ENCODE results near the gene RASSF7. TPM values are rescaled to one million over a fixed set of nuclear protein-coding genes. Genes with fewer than 3 reads are reported as not detected.

The RASSF7 gene
- total and polyA plus RNA-seq, 2 donors: 3.3 to 13.8 TPM

DNA sequence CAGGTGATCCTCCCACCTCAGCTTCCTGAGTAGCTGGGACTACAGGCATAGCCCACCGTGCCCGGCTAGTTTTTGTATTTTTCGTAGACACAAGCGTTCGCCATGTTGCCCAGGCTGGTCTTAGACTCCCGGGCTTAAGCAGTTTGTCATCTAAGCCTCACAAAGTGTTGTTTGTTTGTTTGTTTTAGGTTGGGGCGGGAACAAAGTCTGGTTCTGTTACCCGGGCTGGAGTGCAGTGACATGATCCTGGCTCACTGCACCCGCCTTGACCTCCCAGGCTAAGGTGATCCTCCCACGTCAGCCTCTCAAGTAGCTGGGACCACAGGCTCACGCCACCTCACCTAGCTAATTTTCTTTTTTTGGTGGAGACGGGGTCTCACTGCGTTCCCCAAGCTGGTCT is 42.4 kb downstream of the RASSF7 start:
- peaks cover 4% of the 10 kb centered on the region for H3K36me3 ChIP-seq (ENCODE audit: insufficient read depth)
- DNase-seq (ENCODE audit: extremely low spot score): no peak
- no peak overlapping the region for H3K27ac ChIP-seq (ENCODE audit: low read depth)
- WGBS: 91% methylated on average over 13 of the region's 13 CpGs
- H3K4me3 ChIP-seq (ENCODE audit: low read depth, low read length): no peak overlapping the region
- H3K4me1 ChIP-seq (ENCODE audit: insufficient read depth): no peaks in the 10 kb centered on the region

DNA sequence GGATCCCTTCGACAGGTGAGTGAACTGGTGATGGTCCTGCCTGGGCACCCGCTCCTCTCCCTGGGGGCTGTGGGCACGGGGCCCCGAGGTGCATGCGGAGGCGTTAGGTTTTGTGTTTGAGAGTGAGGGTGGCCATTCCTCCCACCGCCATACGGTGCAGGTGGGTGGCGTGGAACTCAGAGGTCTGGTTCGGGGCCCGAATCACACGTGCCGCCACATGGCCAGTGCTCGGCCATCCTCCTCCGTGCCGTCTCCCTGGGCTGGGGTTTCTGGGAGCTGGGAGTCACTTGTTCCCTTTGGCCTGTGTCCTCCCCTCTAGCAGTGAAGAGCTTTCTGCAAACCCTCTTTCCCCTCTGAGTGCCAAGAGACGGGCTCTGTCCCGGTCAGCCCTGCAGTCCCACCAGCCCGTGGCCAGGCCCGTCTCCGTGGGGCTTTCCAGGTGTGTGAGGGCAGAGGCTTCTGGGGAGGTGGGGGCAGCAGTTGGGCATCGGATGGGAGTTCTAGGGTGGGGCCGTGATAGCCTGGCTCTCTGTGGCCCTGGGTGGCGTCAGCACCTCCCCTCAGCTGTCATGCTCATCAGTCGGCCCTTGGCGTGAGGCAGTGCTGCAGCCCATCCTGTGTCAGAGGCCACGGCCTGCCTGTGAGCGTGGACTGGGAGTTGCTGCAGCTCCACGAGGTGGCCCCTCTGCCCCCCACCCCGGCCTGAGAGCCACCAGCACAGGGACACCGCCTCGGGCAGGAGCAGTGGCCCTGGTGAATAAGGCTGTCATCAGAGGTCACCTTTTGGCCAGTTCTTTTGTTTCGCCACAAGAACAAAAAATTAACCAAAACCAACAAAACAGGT is 44.7 kb downstream of the RASSF7 start:
- Histone ChIP-seq H3K4me3 (ENCODE audit: low read depth, low read length) (no peak overlapping the region), H3K4me1 (ENCODE audit: insufficient read depth) (no peaks in the 10 kb centered on the region), H3K36me3 (ENCODE audit: insufficient read depth) (peaks cover 3% of the 10 kb centered on the region), H3K27ac (ENCODE audit: low read depth) (no peak overlapping the region)
- DNase-seq (ENCODE audit: extremely low spot score): no peak
- WGBS: 94% methylated on average over 33 of the region's 33 CpGs

DNA sequence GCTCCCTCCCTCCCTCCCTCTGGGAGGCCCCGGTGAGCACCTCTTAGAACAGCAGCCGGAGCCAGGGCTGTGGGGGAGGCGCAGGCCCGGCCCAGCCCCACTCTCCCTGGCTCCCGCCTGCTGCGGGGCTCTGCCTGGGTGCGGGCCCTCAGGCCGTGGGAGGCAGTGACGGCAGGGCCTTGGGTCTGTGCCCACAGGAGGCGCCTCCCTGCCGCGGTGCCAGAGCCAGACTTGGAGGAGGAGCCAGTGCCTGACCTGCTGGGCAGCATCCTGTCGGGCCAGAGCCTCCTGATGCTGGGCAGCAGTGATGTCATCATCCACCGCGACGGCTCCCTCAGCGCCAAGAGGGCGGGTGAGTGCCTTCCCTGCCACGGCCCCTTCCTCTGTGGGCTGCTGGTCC is 45.5 kb downstream of the RASSF7 start:
- WGBS: 73% methylated on average over 19 of the region's 19 CpGs
- Histone ChIP-seq H3K4me3 (ENCODE audit: low read depth, low read length) (no peak overlapping the region), H3K27ac (ENCODE audit: low read depth) (no peak overlapping the region), H3K4me1 (ENCODE audit: insufficient read depth) (no peaks in the 10 kb centered on the region), H3K36me3 (ENCODE audit: insufficient read depth) (peaks cover 3% of the 10 kb centered on the region)
- DNase-seq (ENCODE audit: extremely low spot score): no peak

DNA sequence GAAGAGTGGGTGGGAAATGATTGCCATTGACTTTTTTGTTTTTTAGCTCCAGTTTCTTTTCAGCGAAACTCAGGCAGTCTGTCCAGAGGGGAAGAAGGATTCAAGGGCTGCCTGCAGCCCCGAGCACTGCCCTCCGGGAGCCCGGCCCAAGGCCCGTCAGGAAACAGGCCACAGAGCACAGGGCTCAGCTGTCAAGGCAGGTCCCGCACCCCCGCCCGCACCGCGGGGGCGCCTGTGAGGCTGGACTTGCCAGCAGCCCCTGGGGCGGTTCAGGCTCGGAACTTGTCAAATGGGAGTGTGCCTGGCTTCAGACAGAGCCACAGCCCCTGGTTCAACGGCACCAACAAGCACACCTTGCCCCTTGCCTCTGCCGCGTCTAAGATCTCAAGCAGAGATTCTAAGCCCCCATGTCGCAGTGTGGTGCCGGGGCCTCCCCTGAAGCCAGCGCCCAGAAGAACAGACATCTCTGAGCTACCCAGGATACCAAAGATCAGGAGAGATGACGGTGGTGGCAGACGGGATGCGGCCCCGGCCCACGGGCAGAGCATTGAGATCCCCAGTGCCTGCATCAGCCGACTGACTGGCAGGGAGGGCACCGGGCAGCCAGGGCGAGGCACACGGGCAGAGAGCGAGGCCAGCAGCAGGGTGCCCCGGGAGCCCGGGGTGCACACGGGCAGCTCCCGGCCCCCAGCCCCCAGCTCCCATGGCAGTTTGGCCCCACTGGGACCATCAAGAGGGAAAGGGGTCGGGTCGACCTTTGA is 46.4 kb downstream of the RASSF7 start:
- Histone ChIP-seq H3K27ac (ENCODE audit: low read depth) (no peak overlapping the region), H3K4me1 (ENCODE audit: insufficient read depth) (no peaks in the 10 kb centered on the region), H3K36me3 (ENCODE audit: insufficient read depth) (peaks cover 3% of the 10 kb centered on the region), H3K4me3 (ENCODE audit: low read depth, low read length) (no peak overlapping the region)
- 92% methylated on average over 35 of the region's 35 CpGs for WGBS
- DNase-seq (ENCODE audit: extremely low spot score): no peak

DNA sequence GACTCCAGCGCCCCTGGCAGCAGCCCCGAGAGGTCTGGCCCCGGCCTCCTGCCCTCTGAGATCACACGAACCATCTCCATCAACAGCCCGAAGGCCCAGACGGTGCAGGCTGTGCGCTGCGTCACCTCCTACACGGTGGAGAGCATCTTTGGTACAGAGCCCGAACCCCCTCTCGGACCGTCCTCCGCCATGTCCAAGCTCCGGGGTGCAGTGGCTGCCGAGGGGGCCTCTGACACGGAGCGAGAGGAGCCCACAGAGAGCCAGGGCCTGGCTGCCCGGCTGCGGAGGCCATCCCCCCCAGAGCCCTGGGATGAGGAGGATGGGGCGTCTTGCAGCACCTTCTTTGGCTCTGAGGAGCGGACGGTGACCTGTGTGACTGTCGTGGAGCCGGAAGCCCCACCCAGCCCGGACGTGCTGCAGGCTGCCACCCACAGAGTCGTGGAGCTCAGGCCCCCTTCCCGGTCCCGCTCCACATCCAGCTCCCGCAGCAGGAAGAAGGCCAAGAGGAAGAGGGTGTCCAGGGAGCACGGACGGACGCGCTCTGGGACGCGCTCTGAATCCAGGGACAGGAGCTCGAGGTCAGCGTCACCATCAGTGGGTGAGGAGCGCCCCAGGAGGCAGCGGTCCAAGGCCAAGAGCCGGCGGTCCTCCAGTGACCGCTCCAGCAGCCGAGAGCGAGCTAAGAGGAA is 47.3 kb downstream of the RASSF7 start:
- no peak overlapping the region for H3K4me3 ChIP-seq (ENCODE audit: low read depth, low read length)
- WGBS: 91% methylated on average over 45 of the region's 45 CpGs
- no peak for DNase-seq (ENCODE audit: extremely low spot score)
- no peak overlapping the region for H3K27ac ChIP-seq (ENCODE audit: low read depth)
- no peaks in the 10 kb centered on the region for H3K4me1 ChIP-seq (ENCODE audit: insufficient read depth)
- H3K36me3 ChIP-seq (ENCODE audit: insufficient read depth): peaks cover 5% of the 10 kb centered on the region

DNA sequence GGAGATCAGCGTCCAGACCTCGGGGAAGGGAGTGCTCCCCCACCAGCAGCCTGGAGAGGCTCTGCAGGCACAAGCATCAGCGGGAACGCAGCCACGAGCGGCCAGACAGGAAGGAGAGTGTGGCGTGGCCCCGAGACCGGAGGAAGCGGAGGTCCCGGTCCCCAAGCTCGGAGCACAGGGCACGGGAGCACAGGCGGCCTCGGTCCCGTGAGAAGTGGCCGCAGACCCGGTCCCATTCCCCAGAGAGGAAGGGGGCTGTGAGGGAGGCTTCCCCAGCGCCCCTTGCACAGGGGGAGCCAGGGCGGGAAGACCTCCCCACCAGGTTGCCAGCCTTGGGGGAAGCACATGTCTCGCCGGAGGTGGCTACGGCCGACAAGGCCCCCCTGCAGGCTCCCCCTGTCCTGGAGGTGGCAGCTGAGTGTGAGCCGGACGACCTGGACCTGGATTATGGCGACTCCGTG is 48.1 kb downstream of the RASSF7 start:
- no peak for DNase-seq (ENCODE audit: extremely low spot score)
- H3K4me3 ChIP-seq (ENCODE audit: low read depth, low read length): no peak overlapping the region
- no peaks in the 10 kb centered on the region for H3K4me1 ChIP-seq (ENCODE audit: insufficient read depth)
- H3K27ac ChIP-seq (ENCODE audit: low read depth): no peak overlapping the region
- 86% methylated on average over 28 of the region's 28 CpGs for WGBS
- H3K36me3 ChIP-seq (ENCODE audit: insufficient read depth): peaks cover 5% of the 10 kb centered on the region

DNA sequence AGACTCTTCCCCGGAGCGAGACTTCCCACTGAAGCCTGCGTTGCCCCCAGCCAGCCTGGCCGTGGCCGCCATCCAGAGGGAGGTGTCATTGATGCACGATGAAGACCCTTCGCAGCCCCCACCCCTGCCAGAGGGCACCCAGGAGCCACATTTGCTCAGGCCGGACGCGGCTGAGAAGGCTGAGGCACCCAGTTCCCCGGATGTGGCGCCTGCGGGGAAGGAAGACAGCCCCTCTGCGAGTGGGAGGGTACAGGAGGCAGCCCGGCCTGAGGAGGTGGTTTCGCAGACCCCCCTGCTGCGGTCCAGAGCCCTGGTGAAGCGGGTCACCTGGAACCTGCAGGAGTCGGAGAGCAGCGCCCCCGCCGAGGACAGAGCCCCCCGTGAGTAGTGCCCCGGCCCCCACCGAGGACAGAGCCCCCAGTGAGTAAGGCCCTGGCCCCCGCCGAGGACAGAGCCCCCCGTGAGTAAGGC is 48.6 kb downstream of the RASSF7 start:
- DNase-seq (ENCODE audit: extremely low spot score): no peak
- Histone ChIP-seq H3K4me1 (ENCODE audit: insufficient read depth) (no peaks in the 10 kb centered on the region), H3K36me3 (ENCODE audit: insufficient read depth) (peaks cover 5% of the 10 kb centered on the region), H3K4me3 (ENCODE audit: low read depth, low read length) (no peak overlapping the region), H3K27ac (ENCODE audit: low read depth) (no peak overlapping the region)
- WGBS: 91% methylated on average over 28 of the region's 28 CpGs

DNA sequence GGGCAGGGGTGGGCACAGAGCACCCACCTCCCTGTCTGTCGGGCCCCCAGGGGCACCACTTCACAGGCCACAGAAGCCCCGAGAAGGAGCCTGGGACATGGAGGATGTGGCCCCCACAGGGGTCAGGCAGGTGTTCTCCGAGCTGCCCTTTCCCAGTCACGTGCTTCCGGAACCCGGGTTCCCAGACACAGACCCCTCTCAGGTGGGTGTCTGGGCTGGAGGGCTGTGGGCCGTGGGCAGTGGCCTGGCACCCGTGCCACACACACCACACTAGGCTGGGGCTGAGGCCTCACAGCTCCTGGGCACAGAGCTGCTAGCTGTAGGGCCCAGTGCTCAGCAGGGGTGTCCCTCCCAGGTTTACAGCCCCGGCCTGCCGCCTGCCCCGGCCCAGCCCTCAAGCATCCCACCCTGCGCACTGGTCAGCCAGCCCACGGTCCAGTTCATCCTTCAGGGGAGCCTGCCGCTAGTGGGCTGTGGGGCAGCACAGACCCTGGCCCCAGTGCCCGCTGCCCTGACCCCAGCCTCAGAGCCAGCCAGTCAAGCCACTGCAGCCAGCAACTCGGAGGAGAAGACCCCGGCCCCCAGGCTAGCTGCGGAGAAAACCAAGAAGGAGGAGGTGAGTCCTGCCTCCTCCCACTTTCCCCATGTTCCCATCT is 49.5 kb downstream of the RASSF7 start:
- 93% methylated on average over 18 of the region's 18 CpGs for WGBS
- Histone ChIP-seq H3K4me1 (ENCODE audit: insufficient read depth) (no peaks in the 10 kb centered on the region), H3K4me3 (ENCODE audit: low read depth, low read length) (no peak overlapping the region), H3K27ac (ENCODE audit: low read depth) (no peak overlapping the region), H3K36me3 (ENCODE audit: insufficient read depth) (peaks cover 5% of the 10 kb centered on the region)
- no peak for DNase-seq (ENCODE audit: extremely low spot score)

DNA sequence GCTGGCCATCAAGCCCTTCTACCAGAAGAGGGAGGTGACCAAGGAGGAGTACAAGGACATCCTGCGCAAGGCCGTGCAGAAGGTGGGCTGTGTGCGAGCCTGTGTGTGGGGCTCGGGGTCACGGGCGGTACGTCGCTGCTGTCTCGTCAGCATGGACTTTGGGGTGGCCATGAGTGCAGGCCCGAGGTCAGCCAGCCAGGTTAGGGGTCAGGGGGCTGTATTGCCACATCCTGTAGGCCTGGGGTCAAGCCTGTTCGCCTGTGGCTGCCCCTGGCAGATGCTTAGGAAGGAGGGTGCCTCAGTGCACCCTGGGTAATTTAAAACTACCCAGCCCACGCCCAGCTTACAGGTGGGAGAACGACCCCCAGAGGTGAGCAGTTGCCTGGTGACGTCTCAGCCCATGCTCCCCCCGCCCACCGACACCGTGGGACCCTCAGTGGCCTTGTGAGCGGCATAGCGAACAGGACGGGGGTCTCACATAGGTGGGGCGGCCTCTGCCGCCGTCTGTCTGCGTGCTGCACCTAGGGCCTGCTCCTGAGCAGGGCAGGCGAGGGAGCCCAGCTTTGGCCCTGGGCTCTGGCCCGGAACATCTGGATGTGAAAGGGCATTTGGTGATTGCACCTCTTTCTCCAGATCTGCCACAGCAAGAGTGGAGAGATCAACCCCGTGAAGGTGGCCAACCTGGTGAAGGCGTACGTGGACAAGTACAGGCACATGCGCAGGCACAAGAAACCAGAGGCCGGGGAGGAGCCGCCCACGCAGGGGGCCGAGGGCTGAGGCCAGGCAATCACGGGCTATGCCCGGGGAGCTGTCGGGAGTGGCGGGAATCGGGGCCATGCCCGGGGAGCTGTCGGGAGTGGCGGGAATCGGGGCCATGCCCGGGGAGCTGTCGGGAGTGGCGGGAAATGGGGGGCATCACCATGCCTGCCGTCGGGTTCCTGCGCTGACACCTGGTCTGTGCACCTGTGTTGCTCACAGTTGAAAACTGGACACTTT is 50.5 kb downstream of the RASSF7 start:
- Histone ChIP-seq H3K27ac (ENCODE audit: low read depth) (no peak overlapping the region), H3K4me3 (ENCODE audit: low read depth, low read length) (no peak overlapping the region), H3K4me1 (ENCODE audit: insufficient read depth) (no peaks in the 10 kb centered on the region), H3K36me3 (ENCODE audit: insufficient read depth) (peaks cover 5% of the 10 kb centered on the region)
- 88% methylated on average over 49 of the region's 49 CpGs for WGBS
- DNase-seq (ENCODE audit: extremely low spot score): no peak

DNA sequence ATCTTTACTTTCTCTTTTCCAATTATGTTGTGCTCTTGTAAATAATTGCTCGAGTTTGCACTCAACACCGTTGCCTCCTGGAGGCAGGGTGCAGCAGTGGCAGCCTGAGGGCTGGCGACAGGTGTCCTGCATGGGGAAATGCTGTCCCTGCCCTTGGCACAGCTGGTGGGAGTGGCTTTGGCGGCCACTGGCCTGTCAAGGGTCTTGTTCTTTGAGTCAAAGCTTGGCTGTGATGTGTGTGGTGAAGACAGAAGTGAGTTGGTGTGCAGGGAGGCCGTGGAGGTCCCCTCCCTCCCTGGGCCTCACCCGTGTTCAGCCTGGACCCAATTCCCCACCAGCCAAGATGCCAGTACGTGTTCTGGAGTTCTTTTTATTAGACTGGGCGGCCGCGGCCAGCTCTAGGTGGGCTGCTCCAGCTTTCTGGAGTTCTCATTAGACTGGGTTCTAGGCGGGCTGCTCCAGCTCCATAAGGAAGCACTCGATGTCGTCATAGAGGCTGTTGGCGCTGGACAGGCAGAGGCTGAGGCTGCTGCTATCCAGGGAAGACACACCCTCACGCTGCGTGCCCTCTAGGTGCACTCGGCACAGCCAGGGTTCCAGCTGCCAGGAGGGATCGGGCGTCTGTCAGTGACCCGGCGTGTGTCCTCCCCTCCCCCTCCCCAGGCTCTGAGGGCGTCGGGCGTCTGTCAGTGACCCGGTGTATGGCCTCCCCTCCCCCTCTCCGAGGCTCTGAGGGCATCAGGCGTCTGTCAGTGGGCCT is 51.6 kb downstream of the RASSF7 start:
- no peak overlapping the region for H3K4me3 ChIP-seq (ENCODE audit: low read depth, low read length)
- no peaks in the 10 kb centered on the region for H3K4me1 ChIP-seq (ENCODE audit: insufficient read depth)
- H3K27ac ChIP-seq (ENCODE audit: low read depth): no peak overlapping the region
- 71% methylated on average over 27 of the region's 27 CpGs for WGBS
- H3K36me3 ChIP-seq (ENCODE audit: insufficient read depth): peaks cover 3% of the 10 kb centered on the region
- no peak for DNase-seq (ENCODE audit: extremely low spot score)

DNA sequence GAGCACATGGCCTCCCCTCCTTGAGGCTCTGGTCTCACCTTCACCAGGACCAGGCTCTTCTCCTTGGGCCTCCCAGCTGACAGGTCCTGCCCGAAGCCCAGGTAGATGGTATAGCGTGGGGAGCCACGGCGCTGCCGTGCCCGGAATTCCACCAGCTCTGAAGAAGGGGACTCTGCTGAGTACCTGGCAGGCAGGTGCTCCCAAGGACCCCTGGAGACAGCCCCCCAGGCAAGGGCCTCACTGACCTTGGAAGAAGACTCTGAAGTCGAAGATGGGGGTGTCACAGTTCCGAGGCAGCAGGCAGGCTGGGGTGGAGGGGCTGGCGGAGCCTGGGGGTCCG is 52.2 kb downstream of the RASSF7 start:
- Histone ChIP-seq H3K4me3 (ENCODE audit: low read depth, low read length) (no peak overlapping the region), H3K36me3 (ENCODE audit: insufficient read depth) (peaks cover 3% of the 10 kb centered on the region), H3K27ac (ENCODE audit: low read depth) (no peak overlapping the region), H3K4me1 (ENCODE audit: insufficient read depth) (no peaks in the 10 kb centered on the region)
- WGBS: 93% methylated on average over 10 of the region's 10 CpGs
- DNase-seq (ENCODE audit: extremely low spot score): no peak

Measured in urinary bladder (tissue), 4 donors.